Tibial nerve (tissue), 4 donors: Measurements from ENCODE around the gene NAXD.

Experiments
- CTCF ChIP-seq, 5 experiments: fragments of 200-600 bp in 3 of 5; fragments of 450-650 bp in 2 of 5; sonication (generic) in 3 of 5; IDR thresholded peaks; one replicate each; pipeline ENCODE4 v1.5.1; 2016 to 2019; ENCODE audit warnings: antibody characterized with exemption in 5 of 5, mild to moderate bottlenecking in 3 of 5, moderate library complexity in 2 of 5
- EP300 ChIP-seq, 2 donors: sonication (generic); formaldehyde crosslinking; IDR thresholded peaks; one replicate each; pipeline ENCODE4 v1.6.1; 2017; ENCODE audit warnings: antibody characterized with exemption in 2 of 2, mild to moderate bottlenecking in 1 of 2
- POLR2A ChIP-seq, 2 donors: fragments of 450-650 bp; IDR thresholded peaks; one replicate each; pipeline ENCODE4 v1.6.1; 2017; ENCODE audit warnings: antibody characterized with exemption in 2 of 2, mild to moderate bottlenecking in 2 of 2, moderate library complexity in 2 of 2

GRCh38 chr13:110578363-110578762 is 37.0 kb upstream of the NAXD start:
- TF ChIP-seq CTCF (IDR thresholded peaks at IDR 0.05), result no peak
- no peak for TF ChIP-seq POLR2A (IDR thresholded peaks at IDR 0.05)
- TF ChIP-seq EP300 (IDR thresholded peaks at IDR 0.05), result no peak
